CD1c-positive myeloid dendritic cell (primary cell): Measurements from ENCODE around the gene SARM1.

Experiments used
- DNase-seq: peaks from one replicate; pipeline ENCODE4 v3.0.0-alpha.2; 2016; ENCODE audit errors: extremely low spot score

SARM1 gene

GRCh38 chr17:28341516-28341915 is 30.0 kb upstream of the SARM1 start:
- DNase-seq = no peak

GRCh38 chr17:28342313-28342712 is 29.2 kb upstream of the SARM1 start:
- no peak for DNase-seq

- DNase-seq = no peak
These were observed 28.0 kb upstream of the SARM1 start for GRCh38 chr17:28343491-28343932.

GRCh38 chr17:28344011-28344410 is 27.5 kb upstream of the SARM1 start:
- DNase-seq = no peak

GRCh38 chr17:28344435-28344901 is 27.0 kb upstream of the SARM1 start:
- no peak for DNase-seq

GRCh38 chr17:28345419-28346198 is 25.9 kb upstream of the SARM1 start:
- DNase-seq = no peak

GRCh38 chr17:28346199-28346580 is 25.3 kb upstream of the SARM1 start:
- no peak for DNase-seq

- DNase-seq = no peak
These were observed 24.7 kb upstream of the SARM1 start for GRCh38 chr17:28346746-28347246.

- DNase-seq = no peak
These were observed 24.1 kb upstream of the SARM1 start for GRCh38 chr17:28347261-28347891.

GRCh38 chr17:28348979-28349378 is 22.5 kb upstream of the SARM1 start:
- no peak for DNase-seq

- no peak for DNase-seq
These were observed 21.2 kb upstream of the SARM1 start for GRCh38 chr17:28350271-28350670.

GRCh38 chr17:28357061-28357900 is 14.2 kb upstream of the SARM1 start, which contains the start of gene POLDIP2:
POLDIP2 (minus strand) TSS chr17:28357527; CDS start chr17:28357448, 79 bp downstream.
- DNase-seq = peak; percentile 98

- DNase-seq = no peak
These were observed 13.6 kb upstream of the SARM1 start for GRCh38 chr17:28357901-28358197.

GRCh38 chr17:28363186-28363585 is 8.3 kb upstream of the SARM1 start:
- no peak for DNase-seq

- no peak for DNase-seq
These were observed 7.5 kb upstream of the SARM1 start for GRCh38 chr17:28363776-28364650.

- DNase-seq = no peak
These were observed 6.7 kb upstream of the SARM1 start, which contains the start of gene SEBOX for GRCh38 chr17:28364665-28365363. SEBOX (minus strand) TSS chr17:28365199; CDS start chr17:28365151, 48 bp downstream.

- DNase-seq = no peak
These were observed 6.0 kb upstream of the SARM1 start for GRCh38 chr17:28365487-28365886.

GRCh38 chr17:28366605-28367004 is 4.9 kb upstream of the SARM1 start:
- DNase-seq = no peak

- DNase-seq = no peak
These were observed 3.7 kb upstream of the SARM1 start for GRCh38 chr17:28367641-28368305.

GRCh38 chr17:28368306-28368831 is 3.1 kb upstream of the SARM1 start:
- no peak for DNase-seq
